Naive B cell (primary cell): ENCODE measurements around the gene PCOLCE2. TPM values are rescaled to one million over a fixed set of nuclear protein-coding genes. Genes with fewer than 3 reads are reported as not detected.
A peak's percentile ranks its signal among the peaks of the same experiment; 100 is the strongest.

Experiments used
- ATAC-seq, 2 donors: fragments of 150-1000 bp; cut with Tn5 transposase; 2 replicates each; pipeline ENCODE4 v1.10.0; 2021; ENCODE audit warnings: low read depth in 2 of 2, mild to moderate bottlenecking in 2 of 2, moderate library complexity in 2 of 2
- DNase-seq: peaks from one replicate; pipeline ENCODE4 v3.0.0; 2022
- H3K27ac Mint-ChIP-seq, 6 donors: one replicate each; pipeline ENCODE4 v1.8.0; 2020 to 2022; ENCODE audit warnings: mild to moderate bottlenecking in 6 of 6, mixed read lengths in 6 of 6, moderate library complexity in 5 of 6, inconsistent platforms in 2 of 6
- H3K27me3 Mint-ChIP-seq, 3 donors: one replicate each; pipeline ENCODE4 v1.8.0; 2021 to 2022; ENCODE audit warnings: mixed read lengths in 3 of 3, mild to moderate bottlenecking in 1 of 3
- H3K36me3 Mint-ChIP-seq, 2 donors: one replicate each; pipeline ENCODE4 v1.8.0; 2020 to 2022; ENCODE audit warnings: mixed read lengths in 2 of 2, inconsistent platforms in 1 of 2, mild to moderate bottlenecking in 1 of 2
- H3K4me1 Mint-ChIP-seq, 3 donors: one replicate each; pipeline ENCODE4 v1.8.0; 2020 to 2022; ENCODE audit warnings: mixed read lengths in 3 of 3, inconsistent platforms in 1 of 3, mild to moderate bottlenecking in 1 of 3, moderate library complexity in 1 of 3
- H3K4me3 Mint-ChIP-seq, 8 donors: one replicate each; pipeline ENCODE4 v1.8.0; 2020 to 2022; ENCODE audit warnings: mild to moderate bottlenecking in 8 of 8, mixed read lengths in 8 of 8, moderate library complexity in 8 of 8, inconsistent platforms in 2 of 8
- H3K9me3 Mint-ChIP-seq, 7 donors: one replicate each; pipeline ENCODE4 v1.8.0; 2020 to 2022; ENCODE audit warnings: mixed read lengths in 7 of 7, mild to moderate bottlenecking in 5 of 7, inconsistent platforms in 2 of 7, moderate library complexity in 1 of 7
- polyA plus RNA-seq, 6 donors: library from polyadenylated mRNA; unstranded; fragments of 300-500 nt; fragmentation: Illumina TruSeq; gene quantifications; one replicate each; pipeline ENCODE4 v1.2.3, GENCODE V29; 2021; ENCODE audit warnings: low read depth in 6 of 6

Gene PCOLCE2
- polyA plus RNA-seq, 6 donors from 2014 or later, result not detected

DNA sequence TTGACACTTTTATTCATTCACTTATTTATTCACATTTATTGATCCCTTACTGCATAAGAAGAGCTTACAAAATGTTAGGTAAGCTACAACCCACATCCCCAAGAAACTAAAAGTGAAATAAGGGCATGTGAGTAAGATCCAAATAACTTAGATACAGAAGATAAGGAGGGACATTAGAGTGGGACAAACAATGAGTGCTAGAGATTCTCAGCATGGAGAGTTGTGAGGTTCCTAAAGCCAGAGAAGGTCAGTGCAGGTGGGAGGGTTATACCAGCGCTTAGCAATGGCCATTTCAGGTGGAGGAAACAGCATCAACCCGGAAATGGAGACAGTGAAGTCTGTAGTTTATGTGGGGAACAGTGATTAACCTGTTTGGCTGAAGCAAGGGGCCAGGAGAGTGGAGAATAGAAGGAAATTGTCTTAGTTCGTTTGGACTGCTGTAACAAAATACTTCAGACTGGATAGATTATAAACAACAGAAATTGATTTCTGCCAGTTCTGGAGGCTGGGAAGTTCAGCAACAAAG lies 25.5 kb upstream of the PCOLCE2 start:
- Mint-ChIP-seq H3K36me3 (no peaks in the 10 kb centered on the region), H3K27ac (no peak overlapping the region), H3K4me1 (no peaks in the 10 kb centered on the region), H3K9me3 (peaks cover 0 to 9% (median 0%) of the 10 kb centered on the region in 7 donors), H3K27me3 (peaks cover 16 to 39% (median 23%) of the 10 kb centered on the region in 3 donors), H3K4me3 (no peak overlapping the region)
- ATAC-seq (no peak), DNase-seq (no peak)

DNA sequence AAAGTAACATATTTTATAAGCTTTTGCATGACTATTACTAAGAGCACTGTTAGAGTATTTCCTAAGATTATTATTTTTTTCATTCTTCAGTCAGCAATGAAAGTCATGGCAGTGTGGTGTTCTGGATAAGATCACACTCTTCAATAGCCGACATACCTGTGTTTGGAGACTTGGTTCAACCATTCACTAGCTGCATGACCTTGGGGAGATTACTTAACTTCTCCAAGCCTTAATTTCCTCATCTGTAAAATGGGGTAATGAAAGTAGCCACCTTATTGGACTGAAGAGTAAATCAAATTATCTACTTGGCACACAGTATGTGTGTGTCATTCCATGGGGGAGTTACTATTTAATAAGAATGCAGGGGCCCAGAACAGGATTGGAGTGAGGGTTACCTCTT lies 24.5 kb upstream of the PCOLCE2 start:
- Mint-ChIP-seq H3K4me3 (no peak overlapping the region), H3K27me3 (peaks cover 16 to 49% (median 23%) of the 10 kb centered on the region in 3 donors), H3K27ac (no peak overlapping the region), H3K9me3 (peaks cover 0 to 9% (median 0%) of the 10 kb centered on the region in 7 donors), H3K4me1 (no peaks in the 10 kb centered on the region), H3K36me3 (no peaks in the 10 kb centered on the region)
- no peak for ATAC-seq
- no peak for DNase-seq

DNA sequence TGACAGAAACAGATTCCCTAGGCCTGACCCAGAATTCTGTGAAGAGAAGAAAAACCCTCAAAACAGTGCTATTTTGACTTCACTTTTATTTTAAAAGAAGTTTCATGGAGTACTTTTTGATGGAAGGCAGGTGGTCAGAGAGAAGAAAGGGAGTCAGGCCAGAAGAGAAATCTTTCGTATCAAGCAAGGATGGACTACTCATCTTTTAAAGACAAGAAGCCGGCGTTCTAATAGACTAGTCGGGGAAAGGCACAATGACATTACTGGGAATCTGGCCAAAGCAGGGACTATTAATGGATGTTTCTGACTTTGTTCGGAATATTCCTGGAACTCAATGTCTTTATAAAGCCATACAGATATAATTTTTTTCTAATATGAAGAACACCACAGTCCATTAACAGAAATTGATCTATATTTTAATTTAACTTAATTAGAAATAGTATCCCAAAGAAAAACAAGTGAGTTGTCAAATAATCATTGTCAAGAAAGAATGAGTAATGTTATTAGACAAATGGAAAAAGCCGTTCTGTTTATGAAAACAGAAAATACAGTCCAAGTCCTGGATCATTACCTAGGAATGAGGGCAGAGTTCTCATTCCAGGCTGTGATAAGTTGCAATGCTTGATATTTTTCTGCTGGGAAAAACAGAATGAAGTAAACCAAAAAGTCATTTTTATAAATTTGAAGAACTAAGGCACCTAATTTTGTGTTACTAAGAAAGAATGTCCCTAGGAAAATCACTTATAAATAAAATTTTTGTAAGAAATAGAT lies 23.7 kb upstream of the PCOLCE2 start:
- H3K9me3 Mint-ChIP-seq, result peaks cover 0 to 9% (median 0%) of the 10 kb centered on the region in 7 donors
- no peaks in the 10 kb centered on the region for H3K36me3 Mint-ChIP-seq
- DNase-seq (no peak), ATAC-seq (no peak)
- no peak overlapping the region for H3K4me3 Mint-ChIP-seq
- no peaks in the 10 kb centered on the region for H3K4me1 Mint-ChIP-seq
- peaks cover 24 to 57% (median 30%) of the 10 kb centered on the region in 3 donors for H3K27me3 Mint-ChIP-seq
- H3K27ac Mint-ChIP-seq, result peak overlapping the region in 1 of 6 donors; percentile 24

DNA sequence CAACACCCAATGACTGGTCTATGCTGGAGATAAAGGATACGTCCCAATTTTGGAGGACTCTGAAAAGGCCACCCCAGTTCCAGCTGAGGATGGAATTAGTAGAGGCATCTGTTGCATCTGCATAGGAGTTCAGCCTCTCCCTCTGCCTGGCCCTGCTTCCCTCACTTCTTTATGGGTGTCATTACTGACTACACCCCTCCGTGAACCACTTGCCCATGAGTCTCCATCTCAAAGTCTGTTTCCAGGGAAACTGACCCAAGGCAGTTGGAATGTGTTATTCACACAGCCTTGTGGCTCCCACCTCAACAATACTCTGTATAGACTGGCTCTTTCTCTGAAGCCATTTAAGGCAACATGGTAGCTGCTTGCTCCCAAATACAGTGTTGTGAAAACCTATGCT lies 21.4 kb upstream of the PCOLCE2 start:
- DNase-seq, result no peak
- Mint-ChIP-seq H3K4me1 (peaks cover 2 to 3% (median 2%) of the 10 kb centered on the region in 3 donors), H3K36me3 (no peaks in the 10 kb centered on the region), H3K4me3 (no peak overlapping the region), H3K27ac (no peak overlapping the region), H3K27me3 (peaks cover 18 to 46% (median 30%) of the 10 kb centered on the region in 3 donors), H3K9me3 (no peaks in the 10 kb centered on the region)
- no peak for ATAC-seq

DNA sequence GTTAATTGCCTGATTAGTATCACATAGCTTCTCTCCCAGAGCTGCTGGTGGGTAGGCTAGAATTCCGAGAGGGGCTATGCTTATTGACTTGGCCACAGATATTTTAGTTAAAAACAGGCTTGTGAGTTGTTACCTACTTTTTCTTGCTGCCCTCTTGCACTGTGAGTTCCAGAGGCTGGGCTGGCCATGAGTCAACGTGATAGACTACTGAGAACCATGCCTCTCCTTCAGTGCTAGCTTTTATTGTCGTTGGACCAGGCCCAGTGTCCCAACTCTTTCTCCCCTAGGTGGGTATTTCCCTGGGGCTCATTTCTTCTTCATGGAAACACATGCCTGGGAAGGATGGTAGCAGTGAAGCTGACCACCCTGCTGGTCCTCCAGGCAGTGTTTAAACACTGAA lies 20.4 kb upstream of the PCOLCE2 start:
- Mint-ChIP-seq H3K27ac (no peak overlapping the region), H3K27me3 (peaks cover 15 to 41% (median 31%) of the 10 kb centered on the region in 3 donors)

DNA sequence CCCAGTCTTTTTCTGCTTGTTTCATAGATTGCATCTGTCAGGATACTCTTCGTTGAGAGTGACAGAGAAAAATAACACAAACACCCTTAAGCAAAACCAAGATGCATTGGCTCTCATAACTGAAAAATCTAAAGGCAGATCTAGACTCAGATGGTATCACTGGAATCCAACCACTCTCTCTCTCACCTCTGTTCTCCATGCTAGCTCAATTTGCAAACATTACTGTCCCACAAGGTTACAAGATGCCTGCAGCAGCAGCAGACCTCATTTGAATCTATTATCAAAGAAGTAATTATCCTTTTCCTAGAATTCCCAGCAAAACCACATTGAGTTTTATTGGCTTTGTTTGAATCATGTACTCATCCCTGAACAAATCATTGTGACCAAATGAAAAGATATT lies 19.1 kb upstream of the PCOLCE2 start:
- no peaks in the 10 kb centered on the region for H3K36me3 Mint-ChIP-seq

More for the DNA sequence above, 20.4 kb upstream of the PCOLCE2 start:
- DNase-seq (no peak), ATAC-seq (no peak)
- no peak overlapping the region for H3K4me3 Mint-ChIP-seq
- H3K9me3 Mint-ChIP-seq, result no peaks in the 10 kb centered on the region
- no peaks in the 10 kb centered on the region for H3K36me3 Mint-ChIP-seq
- peaks cover 5 to 13% (median 12%) of the 10 kb centered on the region in 3 donors for H3K4me1 Mint-ChIP-seq

DNA sequence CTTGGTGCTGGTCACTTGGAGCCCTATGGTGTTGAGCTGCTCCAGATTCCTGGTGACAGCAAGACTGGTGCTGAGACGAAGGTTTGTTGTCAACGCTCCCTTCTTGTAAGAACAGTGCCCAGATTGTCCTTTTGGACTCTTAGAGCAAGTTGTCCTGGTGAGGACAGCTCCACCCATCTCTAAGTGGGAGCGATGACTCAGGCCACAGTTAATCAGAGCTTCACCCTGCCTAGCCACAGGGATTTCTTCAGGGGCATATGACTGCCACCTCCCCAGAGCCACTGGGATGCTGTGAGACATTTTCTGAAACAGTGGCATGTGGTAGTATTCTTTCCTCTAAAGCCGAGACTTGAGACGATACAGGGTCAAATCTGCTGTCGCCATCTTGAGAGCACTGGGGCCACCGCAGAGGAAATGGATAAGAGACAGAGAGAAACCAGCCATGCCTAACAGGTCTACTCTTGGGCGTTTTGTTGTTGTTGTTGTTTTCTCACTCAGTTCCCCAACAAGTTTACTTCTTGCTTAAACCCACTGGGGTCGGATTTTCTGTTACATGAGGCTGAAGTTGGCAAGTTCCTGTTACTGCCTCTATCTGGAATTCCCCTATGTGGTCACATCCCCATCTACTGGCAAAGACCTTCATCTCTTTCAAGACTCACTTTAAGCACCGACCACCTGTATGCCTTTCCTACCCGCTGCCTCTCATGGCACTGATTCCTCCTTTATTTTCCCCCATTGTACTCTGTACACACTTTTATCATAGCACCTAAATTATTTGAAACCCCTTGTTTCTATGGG lies 16.0 kb upstream of the PCOLCE2 start:
- Mint-ChIP-seq H3K4me1 (peaks cover 5 to 15% (median 14%) of the 10 kb centered on the region in 3 donors), H3K27ac (peak overlapping the region in 2 of 6 donors; percentile 39 to 75), H3K36me3 (no peaks in the 10 kb centered on the region), H3K9me3 (no peaks in the 10 kb centered on the region), H3K27me3 (peaks cover 19 to 32% (median 19%) of the 10 kb centered on the region in 3 donors), H3K4me3 (no peak overlapping the region)
- ATAC-seq (peak; percentile 93), DNase-seq (peak; percentile 23)

More for the DNA sequence above, 19.1 kb upstream of the PCOLCE2 start:
- no peak for DNase-seq
- ATAC-seq, result no peak
- Mint-ChIP-seq H3K4me1 (peaks cover 5 to 15% (median 14%) of the 10 kb centered on the region in 3 donors), H3K4me3 (no peak overlapping the region), H3K27ac (no peak overlapping the region), H3K27me3 (peaks cover 19 to 41% (median 38%) of the 10 kb centered on the region in 3 donors), H3K9me3 (no peaks in the 10 kb centered on the region)

DNA sequence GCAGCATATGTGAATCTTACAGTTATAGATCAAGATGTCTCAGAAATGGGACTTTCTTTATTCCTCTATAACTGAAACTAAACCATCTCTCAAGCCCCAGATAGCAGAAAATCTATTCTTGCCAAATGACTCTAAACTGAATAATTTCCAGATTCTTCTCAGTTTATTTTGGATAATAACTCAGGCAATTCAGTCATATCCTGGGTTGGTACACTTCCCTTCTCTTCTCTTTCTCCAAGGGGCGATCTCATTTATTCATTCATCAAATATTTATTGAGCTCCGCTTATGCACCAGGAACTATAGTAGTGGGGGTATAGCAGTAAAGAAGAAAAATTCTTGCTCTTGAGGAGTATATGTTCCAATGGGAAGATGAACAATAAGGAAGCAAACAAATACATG lies 13.5 kb upstream of the PCOLCE2 start:
- Mint-ChIP-seq H3K27me3 (peaks cover 9 to 32% (median 21%) of the 10 kb centered on the region in 3 donors), H3K9me3 (peaks cover 0 to 6% (median 3%) of the 10 kb centered on the region in 7 donors), H3K36me3 (peaks cover 0 to 8% of the 10 kb centered on the region in 2 donors), H3K4me1 (peaks cover 5 to 15% (median 14%) of the 10 kb centered on the region in 3 donors), H3K4me3 (no peak overlapping the region), H3K27ac (no peak overlapping the region)
- ATAC-seq (no peak), DNase-seq (no peak)

DNA sequence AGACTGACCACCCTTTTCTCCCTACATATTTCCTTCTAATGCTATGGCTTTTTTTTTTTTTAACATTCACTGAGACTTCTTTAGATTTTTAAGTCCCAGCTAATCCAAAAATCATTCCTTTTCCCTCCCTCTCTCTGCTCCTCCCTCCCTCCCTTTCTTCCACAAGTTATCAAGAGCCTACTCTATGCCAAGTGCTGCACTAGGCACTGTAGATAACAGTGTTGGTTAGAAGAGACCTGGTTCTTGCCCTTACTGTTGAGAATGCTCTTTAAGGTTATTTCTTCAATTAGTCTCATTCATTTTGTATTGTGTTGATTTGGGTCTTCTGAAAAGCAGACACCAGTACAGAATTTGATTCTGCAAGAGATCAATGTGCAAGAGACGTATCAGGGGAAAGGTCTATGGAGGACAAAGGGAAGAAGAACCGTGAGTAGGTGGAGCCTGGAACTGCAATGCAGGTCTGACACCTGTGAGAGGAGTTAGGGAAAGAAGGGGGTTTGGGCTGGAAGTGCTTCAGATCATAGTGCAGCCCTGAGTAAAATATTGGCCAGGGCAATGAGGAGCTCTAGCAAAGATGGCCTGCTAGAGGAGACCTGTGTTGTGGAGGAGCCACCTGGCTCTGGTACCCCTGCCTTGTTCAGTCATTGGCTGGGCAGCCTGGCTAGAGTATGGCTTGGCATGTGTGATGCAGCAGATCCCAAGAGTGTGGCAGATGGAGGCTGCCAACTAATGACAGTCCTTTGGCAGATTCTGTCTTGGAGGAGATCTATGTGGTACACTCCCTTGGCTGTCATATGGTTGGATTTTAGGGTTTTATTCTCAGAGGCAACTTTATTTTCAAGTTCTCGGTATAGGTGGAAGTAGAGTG lies 9.7 kb upstream of the PCOLCE2 start:
- Mint-ChIP-seq H3K36me3 (peaks cover 0 to 8% of the 10 kb centered on the region in 2 donors), H3K27ac (no peak overlapping the region)

DNA sequence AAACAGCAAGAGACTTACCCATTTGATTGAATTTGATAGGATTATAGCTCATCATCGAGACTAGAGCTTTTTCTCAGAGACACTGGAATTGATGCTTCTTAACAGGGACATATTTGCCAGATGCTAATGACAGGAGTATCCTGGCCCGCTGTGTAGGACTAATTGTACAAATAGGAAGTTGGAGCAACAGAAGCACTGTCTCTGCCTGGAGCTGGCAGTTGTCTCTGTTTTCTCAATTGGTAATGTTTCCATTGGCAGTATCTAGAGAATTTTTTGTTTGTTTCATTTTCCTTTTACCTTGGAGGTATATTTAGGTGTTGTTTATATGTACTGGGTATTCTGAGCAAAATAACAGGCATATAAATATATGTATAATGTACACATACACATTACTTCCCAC lies 8.9 kb upstream of the PCOLCE2 start:
- Mint-ChIP-seq H3K27me3 (peaks cover 17 to 25% (median 23%) of the 10 kb centered on the region in 3 donors), H3K27ac (no peak overlapping the region), H3K4me1 (no peaks in the 10 kb centered on the region), H3K9me3 (peaks cover 0 to 6% (median 3%) of the 10 kb centered on the region in 7 donors), H3K36me3 (peaks cover 0 to 8% of the 10 kb centered on the region in 2 donors), H3K4me3 (no peak overlapping the region)
- DNase-seq, result no peak
- ATAC-seq, result no peak

More for the DNA sequence above, 9.7 kb upstream of the PCOLCE2 start:
- Mint-ChIP-seq H3K9me3 (peaks cover 0 to 6% (median 3%) of the 10 kb centered on the region in 7 donors), H3K27me3 (peaks cover 17 to 27% (median 25%) of the 10 kb centered on the region in 3 donors), H3K4me1 (no peaks in the 10 kb centered on the region), H3K4me3 (no peak overlapping the region)
- ATAC-seq, result no peak
- DNase-seq, result no peak

DNA sequence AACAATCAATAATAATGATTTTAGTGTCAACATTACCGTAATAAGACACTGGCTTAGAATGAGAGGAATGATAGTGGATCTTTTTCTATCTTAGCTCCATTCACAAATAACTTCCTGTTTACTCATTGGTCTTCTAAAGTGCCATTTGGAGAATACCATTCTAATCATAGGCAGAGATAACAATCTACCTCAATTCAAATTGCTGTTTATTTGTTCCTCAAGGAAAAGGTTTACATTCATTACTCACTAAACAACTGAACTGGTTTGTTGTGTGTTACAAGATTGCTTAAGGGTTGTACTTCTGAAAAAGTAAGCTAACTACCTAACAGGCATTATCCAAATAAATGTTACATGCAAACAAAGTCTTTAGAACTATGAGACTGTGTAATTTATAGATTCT lies 8.1 kb upstream of the PCOLCE2 start:
- peaks cover 17 to 31% (median 27%) of the 10 kb centered on the region in 3 donors for H3K27me3 Mint-ChIP-seq
- peaks cover 0 to 8% of the 10 kb centered on the region in 2 donors for H3K36me3 Mint-ChIP-seq
- no peak overlapping the region for H3K4me3 Mint-ChIP-seq
- H3K4me1 Mint-ChIP-seq, result no peaks in the 10 kb centered on the region
- ATAC-seq, result no peak
- DNase-seq, result no peak
- no peak overlapping the region for H3K27ac Mint-ChIP-seq
- peaks cover 0 to 6% (median 3%) of the 10 kb centered on the region in 7 donors for H3K9me3 Mint-ChIP-seq

DNA sequence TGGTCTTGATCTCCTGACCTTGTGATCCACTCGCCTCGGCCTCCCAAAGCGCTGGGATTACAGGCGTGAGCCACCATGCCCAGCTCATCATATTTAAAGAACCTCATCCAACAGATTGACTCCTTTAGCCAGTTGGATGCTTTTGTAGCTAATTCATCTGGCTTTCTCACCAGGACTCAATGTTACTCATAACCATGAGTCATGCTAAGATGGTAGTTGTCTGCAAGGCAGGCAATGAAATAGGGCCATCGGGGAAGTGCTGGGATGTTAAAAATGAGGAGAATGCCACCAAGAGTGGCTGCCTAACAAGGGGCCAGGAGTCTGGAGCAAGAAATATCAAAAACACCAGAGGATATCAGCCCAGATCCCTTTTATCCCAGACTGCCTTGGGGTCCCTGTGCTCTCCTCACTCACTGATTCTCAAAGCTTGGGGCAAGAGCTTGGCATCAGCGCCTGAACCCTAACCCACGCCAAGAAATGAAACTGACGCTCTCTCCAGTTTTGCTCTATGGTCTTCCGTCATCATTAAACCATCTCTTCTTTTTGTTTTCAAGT lies 7.4 kb upstream of the PCOLCE2 start:
- Mint-ChIP-seq H3K27ac (no peak overlapping the region), H3K27me3 (peaks cover 23 to 36% (median 30%) of the 10 kb centered on the region in 3 donors), H3K9me3 (peaks cover 0 to 6% (median 3%) of the 10 kb centered on the region in 7 donors), H3K4me1 (no peaks in the 10 kb centered on the region), H3K4me3 (no peak overlapping the region), H3K36me3 (peaks cover 0 to 8% of the 10 kb centered on the region in 2 donors)
- DNase-seq (no peak), ATAC-seq (no peak)
